ENCODE data around the gene TMBIM6.
A peak's percentile ranks its signal among the peaks of the same experiment; 100 is the strongest.

Gene TMBIM6

DNA sequence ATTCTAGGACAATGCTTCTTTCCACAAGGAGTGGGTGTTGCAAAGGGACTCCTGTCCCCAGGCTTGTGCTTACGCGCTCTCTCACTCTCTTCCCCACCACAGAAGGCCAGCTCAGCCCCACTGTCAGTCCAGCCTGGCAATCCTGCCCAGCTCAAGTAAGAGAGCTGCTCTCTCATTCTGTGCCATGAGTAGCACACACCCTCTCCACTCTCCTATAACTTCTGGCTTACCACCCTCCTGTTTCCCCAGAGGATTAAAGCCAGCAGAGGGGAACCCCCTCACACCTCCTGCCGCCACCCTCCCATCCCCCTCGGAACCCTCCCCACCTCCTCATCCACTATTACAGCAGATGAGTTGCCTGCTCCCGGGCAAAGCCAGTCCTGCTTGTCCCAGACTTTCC lies 69.8 kb downstream of the TMBIM6 start:
- DNase-seq (ENCODE audit: insufficient read length, low spot score) = no peak
- FAIRE-seq = no peak

DNA sequence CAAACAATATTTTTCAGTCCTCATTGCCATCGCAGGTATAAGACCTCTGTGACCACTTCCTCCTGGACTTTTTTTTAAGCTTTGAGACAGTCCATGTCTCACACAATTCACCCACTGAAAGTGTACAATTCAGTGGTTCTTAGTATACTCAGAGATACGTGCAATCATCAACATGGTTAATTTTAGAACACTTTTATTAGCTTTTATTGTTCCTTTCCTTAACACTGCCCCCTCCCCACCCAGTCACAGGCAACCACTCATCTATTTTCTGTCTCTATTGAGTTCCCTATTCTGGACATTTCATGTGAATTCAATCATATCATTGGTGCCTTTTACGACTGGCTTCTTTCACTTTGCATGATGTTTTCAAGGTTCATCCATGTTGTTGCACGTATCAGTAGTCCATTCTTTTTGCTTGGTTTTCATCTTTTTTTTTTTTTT lies 70.6 kb downstream of the TMBIM6 start:
- FAIRE-seq (peak; percentile 40), DNase-seq (ENCODE audit: insufficient read length, low spot score) (no peak)

DNA sequence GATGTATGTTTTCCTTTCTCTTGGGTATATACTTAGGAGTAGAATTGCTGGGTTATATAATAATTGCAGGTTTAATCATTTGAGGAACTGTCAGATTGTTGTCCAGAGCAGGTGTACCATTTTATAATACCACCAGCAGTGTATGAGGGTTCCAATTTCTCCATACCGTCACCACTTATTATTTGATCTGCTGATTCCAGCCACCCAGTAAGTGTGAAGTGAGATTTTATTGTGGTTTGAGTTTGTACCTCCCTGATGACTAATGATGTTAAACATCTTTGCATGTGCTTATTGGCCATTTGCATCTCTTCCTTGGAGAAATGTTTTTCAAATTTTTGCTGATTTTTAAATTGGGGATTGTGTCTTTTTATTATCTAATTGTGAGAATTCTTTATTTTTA lies 71.8 kb downstream of the TMBIM6 start:
- FAIRE-seq = peak; percentile 70

More for the DNA sequence above, 71.8 kb downstream of the TMBIM6 start:
- DNase-seq (ENCODE audit: insufficient read length, low spot score) = no peak

Measured in GM19239 (cell line).